HEK293T (cell line): ENCODE measurements around the gene CROT.

ENCODE experiments used
- CTCF ChIA-PET: fragments of 350-600 bp; formaldehyde crosslinking; extraction: SDS; loops from one replicate; lab custom pipeline; 2021; ENCODE audit warnings: antibody characterized with exemption, inconsistent platforms; lab: Yijun Ruan, JAX
- POLR2A ChIA-PET: fragments of 350-600 bp; formaldehyde crosslinking; extraction: SDS; loops from one replicate; lab custom pipeline; 2020; ENCODE audit warnings: antibody characterized with exemption, inconsistent platforms; lab: Yijun Ruan, JAX
- DNase-seq: peaks from one replicate; pipeline ENCODE4 v3.0.0; 2012; ENCODE audit warnings: mixed read lengths; ENCODE audit errors: extremely low spot score
- ARNT ChIP-seq: fragments of 450-650 bp; IDR thresholded peaks from 2 replicates; pipeline ENCODE4 v1.6.1; 2017; ENCODE audit warnings: mild to moderate bottlenecking
- BHLHE40 ChIP-seq: fragments of 450-650 bp; IDR thresholded peaks from 2 replicates; pipeline ENCODE4 v1.6.1; 2016; ENCODE audit warnings: mild to moderate bottlenecking, moderate library complexity, borderline replicate concordance
- CTBP1 ChIP-seq: fragments of 450-650 bp; IDR thresholded peaks from 2 replicates; pipeline ENCODE4 v1.6.1; 2016; ENCODE audit warnings: borderline replicate concordance
- ELF4 ChIP-seq: fragments of 450-650 bp; IDR thresholded peaks from 2 replicates; pipeline ENCODE4 v1.6.1; 2017; ENCODE audit warnings: antibody characterized with exemption
- FOXA1 ChIP-seq: fragments of 450-650 bp; IDR thresholded peaks from 2 replicates; pipeline ENCODE4 v1.6.1; 2016; ENCODE audit warnings: mild to moderate bottlenecking
- FOXK2 ChIP-seq: fragments of 450-650 bp; IDR thresholded peaks from 2 replicates; pipeline ENCODE4 v1.6.1; 2016; ENCODE audit warnings: mild to moderate bottlenecking
- FOXM1 ChIP-seq: fragments of 450-650 bp; IDR thresholded peaks from 2 replicates; pipeline ENCODE4 v1.6.1; 2017; ENCODE audit warnings: mild to moderate bottlenecking, borderline replicate concordance
- HDGF ChIP-seq: fragments of 450-650 bp; IDR thresholded peaks from 2 replicates; pipeline ENCODE4 v1.6.1; 2017; ENCODE audit warnings: antibody characterized with exemption, borderline replicate concordance
- L3MBTL2 ChIP-seq: fragments of 450-650 bp; conservative IDR thresholded peaks from 2 replicates; pipeline ENCODE4 v1.6.1; 2016; ENCODE audit warnings: mild to moderate bottlenecking
- LEF1 ChIP-seq: fragments of 450-650 bp; IDR thresholded peaks from 2 replicates; pipeline ENCODE4 v1.6.1; 2017; ENCODE audit warnings: mild to moderate bottlenecking, borderline replicate concordance
- NFRKB ChIP-seq: fragments of 450-650 bp; IDR thresholded peaks from 2 replicates; pipeline ENCODE4 v1.6.1; 2016; ENCODE audit warnings: mild to moderate bottlenecking, moderate library complexity
- SP1 ChIP-seq: fragments of 450-650 bp; IDR thresholded peaks from 2 replicates; pipeline ENCODE4 v1.6.1; 2017
- SUZ12 ChIP-seq: fragments of 450-650 bp; IDR thresholded peaks from 2 replicates; pipeline ENCODE4 v1.6.1; 2016; ENCODE audit warnings: mild to moderate bottlenecking
- TARDBP ChIP-seq: fragments of 450-650 bp; IDR thresholded peaks from 2 replicates; pipeline ENCODE4 v1.6.1; 2016
- ZNF384 ChIP-seq: fragments of 450-650 bp; IDR thresholded peaks from 2 replicates; pipeline ENCODE4 v1.6.1; 2016
- TF ChIP-seq, protein P1 (sequence below): fragments of 450-650 bp; IDR thresholded peaks from 2 replicates; pipeline ENCODE4 v1.6.1; 2016

CROT gene

DNA sequence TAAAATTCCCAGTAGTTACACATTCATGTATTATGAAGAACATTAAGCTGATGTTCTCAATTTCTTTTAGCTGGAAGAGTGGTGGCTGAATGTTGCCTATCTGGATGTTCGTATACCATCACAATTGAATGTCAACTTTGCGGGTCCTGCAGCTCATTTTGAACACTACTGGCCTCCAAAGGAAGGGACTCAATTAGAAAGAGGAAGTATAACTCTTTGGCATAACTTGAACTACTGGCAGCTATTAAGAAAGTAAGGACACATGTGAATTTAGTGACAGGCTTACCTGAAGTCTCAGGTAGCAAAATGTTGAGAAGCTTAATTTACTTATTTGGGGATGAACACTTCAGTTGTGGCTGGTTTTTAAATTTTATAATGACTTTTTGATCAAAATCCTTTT, 15.9 kb downstream of the CROT start:
- no peak for DNase-seq
- CTCF ChIA-PET, result no interaction called here
- POLR2A ChIA-PET, result interaction anchor here (1.0 kb wide), 1 partner anchor 16 kb away, joined by 3 read pairs; the partner anchor contains the start of gene CROT
- TF ChIP-seq ZNF384 (no peak), L3MBTL2 (no peak), SUZ12 (no peak), LEF1 (no peak), ARNT (no peak), SP1 (no peak), FOXK2 (no peak), TARDBP (no peak), NFRKB (no peak), FOXA1 (no peak), ELF4 (no peak), CTBP1 (no peak), BHLHE40 (no peak), HDGF (no peak), FOXM1 (no peak)
- TF ChIP-seq, protein P1, sequence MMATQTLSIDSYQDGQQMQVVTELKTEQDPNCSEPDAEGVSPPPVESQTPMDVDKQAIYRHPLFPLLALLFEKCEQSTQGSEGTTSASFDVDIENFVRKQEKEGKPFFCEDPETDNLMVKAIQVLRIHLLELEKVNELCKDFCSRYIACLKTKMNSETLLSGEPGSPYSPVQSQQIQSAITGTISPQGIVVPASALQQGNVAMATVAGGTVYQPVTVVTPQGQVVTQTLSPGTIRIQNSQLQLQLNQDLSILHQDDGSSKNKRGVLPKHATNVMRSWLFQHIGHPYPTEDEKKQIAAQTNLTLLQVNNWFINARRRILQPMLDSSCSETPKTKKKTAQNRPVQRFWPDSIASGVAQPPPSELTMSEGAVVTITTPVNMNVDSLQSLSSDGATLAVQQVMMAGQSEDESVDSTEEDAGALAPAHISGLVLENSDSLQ, result no peak

DNA sequence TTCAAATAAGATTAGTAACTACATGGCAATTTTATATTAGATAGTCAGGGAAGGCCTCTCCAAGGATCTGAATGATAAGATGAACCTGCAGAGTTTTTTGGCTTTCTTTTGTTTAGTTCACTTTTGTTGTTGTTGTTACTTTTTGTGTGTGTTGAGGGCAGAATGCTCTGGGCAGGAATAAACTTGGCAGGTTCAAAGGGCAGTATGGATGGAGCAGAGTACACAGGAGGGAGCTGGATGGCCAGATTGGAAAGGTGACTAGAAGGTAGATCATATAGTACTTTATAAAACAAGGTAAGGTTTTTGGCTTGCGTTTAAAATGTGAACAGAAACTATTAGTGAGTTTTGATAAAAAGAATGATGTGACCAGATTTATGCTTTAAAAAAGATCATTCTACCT, 17.9 kb downstream of the CROT start:
- POLR2A ChIA-PET, result no interaction called here
- CTCF ChIA-PET, result no interaction called here
- no peak for DNase-seq
- TF ChIP-seq ELF4, result no peak
- TF ChIP-seq TARDBP, result no peak
- no peak for TF ChIP-seq FOXK2
- TF ChIP-seq CTBP1, result no peak
- no peak for TF ChIP-seq ARNT
- no peak for TF ChIP-seq HDGF
- no peak for TF ChIP-seq FOXA1
- TF ChIP-seq FOXM1, result no peak
- no peak for TF ChIP-seq SP1
- TF ChIP-seq LEF1, result no peak
- no peak for TF ChIP-seq NFRKB
- no peak for TF ChIP-seq L3MBTL2
- TF ChIP-seq SUZ12, result no peak
- TF ChIP-seq, protein P1, result no peak

DNA sequence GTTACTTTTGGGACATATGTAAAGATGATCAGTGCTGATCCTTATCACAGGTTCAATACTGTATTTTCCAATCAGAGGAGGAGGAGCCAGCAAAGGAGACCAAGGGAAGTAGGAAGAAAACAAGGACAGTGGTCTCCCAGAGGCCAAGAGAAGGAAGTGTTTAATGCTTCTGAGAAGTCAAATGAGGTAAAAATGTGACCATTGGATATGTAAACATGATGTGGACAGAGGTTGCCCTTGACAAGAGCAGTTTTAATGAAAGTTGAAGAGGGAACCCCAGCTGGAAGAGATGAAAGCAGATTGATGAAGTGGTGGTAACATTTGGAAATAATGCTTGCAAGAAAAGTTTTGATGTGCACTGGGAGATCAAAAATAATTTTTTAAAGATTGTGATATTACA, 18.8 kb downstream of the CROT start:
- CTCF ChIA-PET, result no interaction called here
- POLR2A ChIA-PET, result no interaction called here
- DNase-seq, result no peak
- TF ChIP-seq L3MBTL2, result no peak
- no peak for TF ChIP-seq FOXA1
- TF ChIP-seq FOXK2, result no peak
- no peak for TF ChIP-seq ELF4
- no peak for TF ChIP-seq ARNT
- no peak for TF ChIP-seq FOXM1

DNA sequence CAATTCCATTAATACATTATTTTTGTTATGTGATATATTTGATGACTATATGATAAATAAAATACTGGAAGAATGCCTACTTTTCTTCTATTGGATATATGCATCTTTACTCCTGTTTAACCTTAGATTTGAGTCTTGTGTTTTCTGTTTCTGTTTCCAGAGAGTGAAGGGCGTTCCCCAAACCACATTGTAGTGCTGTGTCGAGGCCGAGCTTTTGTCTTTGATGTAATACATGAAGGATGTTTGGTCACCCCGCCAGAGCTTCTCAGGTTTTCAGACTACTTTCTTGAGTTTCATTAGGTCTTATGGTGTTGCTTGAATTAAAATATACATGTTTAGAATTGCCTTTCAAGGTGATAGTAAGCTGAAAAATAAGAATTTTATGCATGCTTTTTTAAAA, 23.8 kb downstream of the CROT start:
- no peak for DNase-seq
- CTCF ChIA-PET, result no interaction called here
- POLR2A ChIA-PET, result no interaction called here
- no peak for TF ChIP-seq ARNT
- no peak for TF ChIP-seq NFRKB
- TF ChIP-seq FOXK2, result no peak
- no peak for TF ChIP-seq HDGF
- no peak for TF ChIP-seq TARDBP
- no peak for TF ChIP-seq SP1
- TF ChIP-seq FOXA1, result no peak
- no peak for TF ChIP-seq ZNF384
- no peak for TF ChIP-seq LEF1
- no peak for TF ChIP-seq L3MBTL2
- TF ChIP-seq ELF4, result no peak
- TF ChIP-seq, protein P1, result no peak
- no peak for TF ChIP-seq CTBP1
- no peak for TF ChIP-seq FOXM1
- no peak for TF ChIP-seq SUZ12
- no peak for TF ChIP-seq BHLHE40

DNA sequence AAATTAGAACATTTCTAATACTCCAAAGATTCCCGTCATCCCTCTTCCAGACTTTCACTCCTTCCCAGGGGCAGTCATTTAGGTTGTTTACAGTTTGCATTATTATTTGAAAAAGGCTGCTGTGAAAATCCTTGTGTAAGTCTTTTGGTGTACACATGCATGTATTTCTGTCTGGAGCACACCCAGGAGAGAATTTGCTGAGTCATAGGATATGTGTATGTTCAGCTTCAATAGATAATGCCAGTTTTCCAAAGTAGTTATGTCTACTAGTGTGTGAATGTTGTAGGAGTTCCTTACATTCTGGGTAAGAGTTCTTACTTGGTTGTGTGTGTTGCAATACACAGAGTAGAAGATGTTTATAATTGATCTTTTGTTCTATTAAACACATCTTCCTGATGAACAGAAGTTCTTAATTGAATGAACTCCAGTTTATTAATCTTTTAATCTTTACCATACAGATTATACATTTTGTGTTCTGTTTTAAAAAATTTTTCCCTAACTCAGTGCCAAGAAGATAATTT, 25.3 kb downstream of the CROT start:
- TF ChIP-seq, protein P1, result no peak
- TF ChIP-seq SP1 (no peak), HDGF (no peak), ELF4 (no peak), CTBP1 (no peak), FOXK2 (no peak), FOXM1 (no peak), FOXA1 (no peak), SUZ12 (no peak), TARDBP (no peak), BHLHE40 (no peak), ZNF384 (no peak), ARNT (no peak), NFRKB (no peak), L3MBTL2 (no peak), LEF1 (no peak)
- CTCF ChIA-PET, result no interaction called here
- no peak for DNase-seq
- POLR2A ChIA-PET, result no interaction called here

DNA sequence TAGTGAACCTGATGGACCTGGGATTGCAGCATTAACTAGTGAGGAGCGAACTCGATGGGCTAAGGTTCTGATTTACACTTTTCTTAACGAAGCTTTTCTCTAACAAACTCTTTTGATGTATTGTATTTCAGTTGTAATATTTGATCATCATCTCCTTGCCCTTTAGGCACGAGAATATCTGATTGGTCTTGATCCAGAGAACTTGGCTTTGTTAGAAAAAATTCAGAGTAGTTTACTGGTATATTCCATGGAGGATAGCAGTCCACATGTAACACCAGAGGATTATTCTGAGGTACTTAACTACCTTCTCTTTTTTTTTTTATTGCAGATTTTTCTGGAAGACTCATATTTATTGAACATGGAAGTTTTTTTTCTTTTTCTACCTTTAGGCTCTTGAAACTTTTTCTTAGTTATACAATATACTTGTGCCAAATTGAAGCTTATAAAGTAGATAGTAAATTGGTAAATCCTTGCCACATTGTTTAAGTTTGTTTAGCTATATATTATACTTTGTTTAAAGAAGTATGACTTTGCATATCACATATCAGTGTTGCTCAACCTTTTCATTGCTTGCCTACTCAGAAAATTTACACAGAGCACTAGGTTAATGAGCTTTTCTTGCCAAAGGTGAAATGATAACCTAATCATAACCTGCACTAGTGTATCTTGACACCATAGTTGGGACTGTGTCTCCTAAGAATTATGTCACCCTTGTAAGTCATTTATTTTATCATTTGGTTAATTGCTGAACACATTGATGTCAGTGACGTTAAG, 30.4 kb downstream of the CROT start:
- ChIA-PET POLR2A (no interaction called here), CTCF (no interaction called here)
- DNase-seq, result no peak
- TF ChIP-seq SP1 (no peak), ZNF384 (no peak), BHLHE40 (no peak)
